NT2/D1 (cell line): Measurements from ENCODE around the gene TNS3.

Experiments
- YY1 ChIP-seq: IDR thresholded peaks from 2 replicates; pipeline ENCODE4 v1.6.1; 2011; ENCODE audit not compliant: insufficient read length, insufficient read depth
- ZNF274 ChIP-seq: IDR thresholded peaks from 2 replicates; pipeline ENCODE4 v1.6.1; 2011; ENCODE audit warnings: mild to moderate bottlenecking, low read depth, low read length

DNA sequence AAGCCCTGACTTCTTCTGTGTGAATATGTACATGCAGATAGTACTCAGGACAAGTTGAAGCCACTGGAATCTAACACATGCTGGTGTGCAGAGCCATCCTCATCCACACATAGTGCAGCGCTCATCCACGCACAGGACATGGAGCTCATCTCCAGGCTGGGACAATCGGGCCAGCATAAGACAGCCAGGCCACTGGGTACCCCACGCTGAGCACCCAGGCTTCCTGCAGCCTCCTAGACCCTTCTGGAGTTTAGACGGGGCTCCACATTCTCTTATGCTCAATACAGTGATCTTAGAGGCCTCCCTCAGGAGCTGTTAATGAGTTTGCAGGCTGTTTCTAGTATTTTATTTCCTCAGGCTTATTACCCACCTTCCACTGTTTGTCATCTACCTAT lies 238.9 kb downstream of the TNS3 start:
- TF ChIP-seq ZNF274, result no peak
- no peak for TF ChIP-seq YY1
